GM12891 (cell line): Measurements from ENCODE around the gene ZNF385B.

Source experiments
- PAX5 ChIP-seq: IDR thresholded peaks from 2 replicates; pipeline ENCODE4 v1.6.1; 2011; ENCODE audit warnings: low read length, moderate library complexity, mild to moderate bottlenecking; ENCODE audit not compliant: insufficient read depth, severe bottlenecking
- POLR2A ChIP-seq: IDR thresholded peaks from 2 replicates; pipeline ENCODE4 v1.6.1; 2011; ENCODE audit warnings: low read depth, low read length, control low read depth
- POLR2AphosphoS5 ChIP-seq: IDR thresholded peaks from 2 replicates; pipeline ENCODE4 v1.6.1; 2011; ENCODE audit warnings: low read depth, low read length, control low read depth
- SPI1 ChIP-seq: IDR thresholded peaks from 2 replicates; pipeline ENCODE4 v1.6.1; 2011; ENCODE audit warnings: low read depth, low read length, control low read depth
- TAF1 ChIP-seq: IDR thresholded peaks from 2 replicates; pipeline ENCODE4 v1.6.1; 2011; ENCODE audit warnings: low read depth, low read length, control low read depth

- TF ChIP-seq POLR2AphosphoS5 (no peak), POLR2A (no peak), TAF1 (no peak), SPI1 (no peak), PAX5 (no peak)
These were observed 214.4 kb downstream of the ZNF385B start for GRCh38 chr2:179646862-179647587.
